GM21381 (cell line): Measurements from ENCODE around the gene CSF3R.
"Not testable (repeated sequence)": the region's sequence is repeated elsewhere in the genome, so short reads cannot be mapped to it uniquely, and the experiment has no call there.

Source experiments
- ATAC-seq: cut with Tn5 transposase; IDR thresholded peaks from one replicate; pipeline ENCODE4 v1.9.1; 2021; ENCODE audit warnings: mild to moderate bottlenecking, moderate library complexity; ENCODE audit not compliant: unreplicated experiment

The CSF3R gene

GRCh38 chr1:36513676-36514473 lies 31.2 kb upstream of the CSF3R start:
- no peak for ATAC-seq

- ATAC-seq, result no peak
These were observed 30.1 kb upstream of the CSF3R start for GRCh38 chr1:36512842-36513241.

- ATAC-seq, result no peak
These were observed 29.4 kb upstream of the CSF3R start for GRCh38 chr1:36511804-36512798.

GRCh38 chr1:36511220-36511619 lies 28.5 kb upstream of the CSF3R start:
- ATAC-seq, result not testable (repeated sequence)

- ATAC-seq, result no peak
These were observed 27.7 kb upstream of the CSF3R start for GRCh38 chr1:36510418-36510817.

GRCh38 chr1:36508257-36508656 lies 25.5 kb upstream of the CSF3R start:
- no peak for ATAC-seq

GRCh38 chr1:36506276-36506920 lies 23.7 kb upstream of the CSF3R start:
- no peak for ATAC-seq

GRCh38 chr1:36503733-36504132 lies 21.0 kb upstream of the CSF3R start:
- ATAC-seq, result no peak

- ATAC-seq, result no peak
These were observed 20.4 kb upstream of the CSF3R start for GRCh38 chr1:36503159-36503558.

GRCh38 chr1:36502616-36503015 lies 19.9 kb upstream of the CSF3R start:
- no peak for ATAC-seq

- not testable (repeated sequence) for ATAC-seq
These were observed 19.2 kb upstream of the CSF3R start for GRCh38 chr1:36501911-36502310.

- no peak for ATAC-seq
These were observed 14.5 kb upstream of the CSF3R start for GRCh38 chr1:36497207-36497606.

- no peak for ATAC-seq
These were observed 12.3 kb upstream of the CSF3R start for GRCh38 chr1:36494971-36495370.

GRCh38 chr1:36493524-36493923 lies 10.8 kb upstream of the CSF3R start:
- no peak for ATAC-seq

- ATAC-seq, result no peak
These were observed 9.8 kb upstream of the CSF3R start for GRCh38 chr1:36492491-36492890.

GRCh38 chr1:36489258-36490051 lies 6.7 kb upstream of the CSF3R start:
- ATAC-seq, result not testable (repeated sequence)

- no peak for ATAC-seq
These were observed 5.2 kb upstream of the CSF3R start for GRCh38 chr1:36487906-36488305.

GRCh38 chr1:36487336-36487725 lies 4.6 kb upstream of the CSF3R start:
- not testable (repeated sequence) for ATAC-seq

GRCh38 chr1:36486439-36487335 lies 4.0 kb upstream of the CSF3R start:
- ATAC-seq, result no peak

GRCh38 chr1:36486093-36486438 lies 3.4 kb upstream of the CSF3R start:
- no peak for ATAC-seq
